Jurkat, Clone E6-1 (cell line): ENCODE results near the gene CAPN12.
A peak's percentile ranks its signal among the peaks of the same experiment; 100 is the strongest.
"Not testable (repeated sequence)": the region's sequence is repeated elsewhere in the genome, so short reads cannot be mapped to it uniquely, and the experiment has no call there.

Experiments used
- DNase-seq: peaks from one replicate; pipeline ENCODE4 v3.0.0-alpha.2; 2011; ENCODE audit warnings: low read depth, low spot score
- H3K4me3 ChIP-seq: 2 replicates; pipeline ENCODE4 v1.5.1; 2011; ENCODE audit warnings: mild to moderate bottlenecking, low read length, control low read depth, moderate library complexity

The CAPN12 gene

GRCh38 chr19:38771569-38771968 lies 27.3 kb upstream of the CAPN12 start:
- DNase-seq, H3K4me3 ChIP-seq: not testable (repeated sequence)

DNA sequence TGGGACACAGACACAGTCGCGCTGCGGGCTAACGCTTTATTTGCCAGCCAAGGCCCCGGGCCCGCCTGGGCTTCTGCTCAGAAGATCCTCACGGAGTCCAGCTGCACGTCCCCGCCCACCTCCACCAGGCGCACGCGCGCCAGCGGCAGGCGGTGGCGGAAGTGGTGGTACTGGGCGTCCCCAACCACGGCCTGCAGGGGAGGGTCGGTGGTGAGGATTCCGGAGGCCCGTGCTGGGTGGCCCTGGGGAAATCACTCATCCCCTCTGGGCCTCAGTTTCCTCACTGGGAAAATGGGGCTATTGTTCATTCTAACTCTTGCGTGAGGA lies 26.6 kb upstream of the CAPN12 start:
- DNase-seq, H3K4me3 ChIP-seq: not testable (repeated sequence)

GRCh38 chr19:38770228-38770948 lies 26.1 kb upstream of the CAPN12 start:
- not testable (repeated sequence) for DNase-seq, H3K4me3 ChIP-seq

DNA sequence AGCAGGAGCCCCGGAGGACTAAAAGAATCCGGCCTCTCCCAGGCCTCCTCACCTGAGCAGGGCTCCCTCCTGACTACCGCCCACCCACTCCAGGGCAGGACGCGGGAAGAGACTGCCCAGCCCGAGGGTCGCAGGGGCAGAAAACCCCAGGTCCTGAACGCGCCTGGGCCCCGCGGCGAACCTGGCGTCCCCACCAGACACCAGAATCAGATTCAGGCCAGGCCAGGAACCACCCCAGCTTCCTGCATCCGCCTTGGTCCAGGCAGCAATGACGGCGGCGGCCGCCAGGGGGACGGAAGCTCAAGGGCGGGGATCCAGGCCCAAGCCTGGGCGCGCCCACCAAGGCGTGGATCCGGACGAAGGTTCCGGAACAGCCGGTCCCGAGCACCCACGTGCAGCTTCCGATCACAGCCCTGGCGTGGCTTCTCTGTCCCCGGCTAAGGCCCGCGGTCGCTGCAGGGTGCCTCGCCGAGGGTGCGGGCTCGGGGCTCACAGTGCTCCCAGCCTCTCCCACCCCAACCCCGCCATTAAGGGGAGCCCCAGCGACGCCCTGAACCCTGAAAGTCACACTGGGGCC lies 25.4 kb upstream of the CAPN12 start:
- DNase-seq = peak; percentile 11
- H3K4me3 ChIP-seq = no peak overlapping the region

DNA sequence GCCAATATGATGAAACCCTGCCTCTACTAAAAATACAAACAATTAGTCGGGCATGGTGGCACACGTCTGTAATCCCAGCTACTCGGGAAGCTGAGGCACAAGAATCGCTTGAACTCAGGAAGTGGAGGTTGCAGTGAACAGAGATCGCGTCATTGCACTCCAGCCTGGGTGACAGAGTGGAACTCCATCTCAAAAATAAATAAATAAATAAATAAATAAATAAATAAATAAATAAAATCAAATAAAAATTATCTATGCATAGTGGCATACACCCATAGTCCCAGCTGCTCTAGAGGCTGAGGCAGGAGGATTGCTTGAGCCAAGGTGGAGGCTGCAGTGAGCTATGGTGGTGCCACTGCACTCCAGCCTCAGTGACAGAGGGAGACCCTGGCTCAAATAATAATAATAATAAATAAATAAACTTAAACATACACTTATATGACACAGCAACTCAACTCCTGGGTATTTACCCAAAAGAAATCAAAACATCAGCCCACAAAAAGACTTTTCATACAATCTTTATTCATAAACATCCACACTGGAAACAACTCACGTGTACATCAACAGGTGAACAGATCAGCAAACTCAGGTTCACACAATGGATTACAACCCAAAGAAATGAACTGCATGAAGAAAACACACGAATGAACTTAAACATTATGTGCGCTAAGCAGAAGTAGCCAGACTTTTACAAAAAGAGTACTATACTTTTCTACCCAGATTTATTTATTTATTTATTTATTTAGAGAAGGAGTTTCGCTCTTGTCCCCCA lies 22.2 kb upstream of the CAPN12 start:
- H3K4me3 ChIP-seq = no peak overlapping the region
- no peak for DNase-seq

DNA sequence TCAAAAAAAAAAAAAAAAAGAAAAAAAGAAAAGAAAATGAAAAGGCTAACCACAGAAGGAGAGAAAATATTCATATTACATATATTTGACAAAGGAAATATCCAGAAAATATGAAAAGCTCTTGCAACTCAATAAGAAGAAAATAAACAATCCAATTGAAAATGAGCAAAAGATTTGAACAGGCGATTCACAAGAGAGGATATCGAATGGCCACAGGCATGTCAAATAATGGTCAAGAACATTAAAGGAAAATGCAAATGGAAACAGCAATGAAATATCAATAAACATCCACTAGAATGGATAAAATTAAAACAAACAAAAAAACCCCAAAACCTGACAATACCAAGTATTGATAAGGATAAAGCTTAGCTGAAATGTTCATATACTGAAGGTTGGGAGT lies 20.9 kb upstream of the CAPN12 start:
- DNase-seq = no peak
- no peak overlapping the region for H3K4me3 ChIP-seq

DNA sequence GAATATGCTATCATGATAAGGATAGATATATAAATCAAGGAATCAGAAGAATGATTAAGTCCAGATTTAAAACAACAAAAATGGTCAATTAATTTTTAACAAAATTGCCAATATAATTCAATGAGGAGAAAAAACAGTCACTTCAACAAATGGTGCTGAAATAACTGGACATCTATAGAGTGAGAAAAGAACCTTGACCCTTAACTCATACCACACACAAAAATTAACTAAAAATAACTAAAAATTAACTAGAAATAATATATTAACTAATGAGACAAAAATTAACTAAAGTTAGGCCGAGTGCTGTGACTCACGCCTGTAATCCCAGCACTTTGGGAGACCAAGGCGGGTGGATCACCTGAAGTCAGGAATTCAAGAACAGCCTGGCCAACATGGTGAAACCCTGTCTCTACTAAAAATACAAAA lies 19.5 kb upstream of the CAPN12 start:
- no peak for DNase-seq
- H3K4me3 ChIP-seq = no peak overlapping the region

DNA sequence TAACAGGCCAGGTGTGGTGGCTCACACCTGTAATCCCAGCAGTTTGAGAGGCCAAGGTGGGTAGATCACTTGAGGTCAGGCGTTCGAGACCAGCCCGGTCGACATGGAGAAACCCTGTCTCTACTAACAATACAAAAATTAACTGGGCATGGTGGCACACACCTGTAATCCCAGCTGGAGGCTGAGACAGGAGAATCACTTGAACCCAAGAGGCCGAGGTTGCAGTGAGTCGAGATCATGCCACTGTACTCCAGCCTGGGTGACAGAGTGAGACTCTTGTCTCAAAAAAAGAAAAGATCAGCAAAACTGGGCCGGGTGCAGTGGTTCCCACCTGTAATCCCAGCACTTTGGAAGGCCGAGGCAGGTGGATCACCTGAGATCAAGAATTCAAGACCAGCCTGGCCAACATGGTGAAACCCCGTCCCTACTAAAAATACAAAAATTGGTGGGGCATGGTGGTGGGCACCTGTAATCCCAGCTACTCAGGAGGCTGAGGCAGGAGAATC lies 17.7 kb upstream of the CAPN12 start:
- not testable (repeated sequence) for DNase-seq, H3K4me3 ChIP-seq

DNA sequence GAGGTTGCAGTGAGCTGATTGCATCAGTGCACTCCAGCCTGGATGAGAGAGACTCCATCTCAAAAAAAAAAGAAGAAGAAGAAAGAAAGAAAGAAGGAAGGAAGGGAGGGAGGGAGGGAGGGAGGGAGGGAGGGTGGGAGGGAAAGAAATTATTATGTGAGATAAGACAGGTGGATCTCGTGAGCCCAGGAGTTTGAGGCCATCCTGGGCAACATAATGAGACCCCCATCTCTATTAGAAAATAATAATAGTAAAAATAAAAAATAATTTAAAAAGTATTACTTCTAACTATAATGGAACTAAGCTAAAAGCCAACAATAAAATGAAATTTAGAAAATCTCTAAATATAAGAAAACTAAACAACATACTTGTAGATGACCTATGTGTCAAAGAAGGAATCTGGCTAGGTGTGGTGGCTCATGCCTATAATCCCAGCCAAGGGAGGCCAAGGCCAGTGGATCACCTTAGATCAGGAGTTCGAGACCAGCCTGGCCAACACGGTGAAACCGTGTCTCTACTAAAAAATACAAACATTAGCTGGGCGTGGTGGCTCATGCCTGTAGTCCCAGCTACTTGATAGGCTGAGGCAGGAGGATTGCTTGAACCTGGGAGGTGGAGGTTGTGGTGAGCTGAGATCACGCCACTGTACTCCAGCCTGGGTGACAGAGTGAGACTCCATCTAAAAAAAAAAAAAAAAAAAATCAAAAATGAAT lies 16.7 kb upstream of the CAPN12 start:
- not testable (repeated sequence) for H3K4me3 ChIP-seq, DNase-seq

DNA sequence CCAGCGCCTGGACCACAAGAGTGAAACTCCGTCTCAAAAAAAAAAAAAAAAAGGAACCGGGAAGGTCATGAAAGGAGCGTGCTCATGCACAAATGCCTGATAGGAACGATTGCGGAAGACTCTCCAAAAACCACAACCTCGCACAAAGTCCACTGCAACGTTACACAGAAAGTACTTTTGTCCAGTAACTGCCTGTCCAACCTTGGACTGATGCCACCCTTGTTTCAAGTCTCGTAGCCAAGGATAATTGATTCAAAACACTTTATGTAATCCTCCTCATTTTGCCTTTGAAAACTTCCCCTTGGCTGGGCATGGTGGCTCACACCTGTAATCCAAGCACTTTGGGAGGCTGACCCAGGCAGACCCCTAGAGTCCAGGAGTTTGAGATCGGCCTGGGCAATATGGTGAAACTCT lies 15.3 kb upstream of the CAPN12 start:
- no peak for DNase-seq
- H3K4me3 ChIP-seq = no peak overlapping the region

DNA sequence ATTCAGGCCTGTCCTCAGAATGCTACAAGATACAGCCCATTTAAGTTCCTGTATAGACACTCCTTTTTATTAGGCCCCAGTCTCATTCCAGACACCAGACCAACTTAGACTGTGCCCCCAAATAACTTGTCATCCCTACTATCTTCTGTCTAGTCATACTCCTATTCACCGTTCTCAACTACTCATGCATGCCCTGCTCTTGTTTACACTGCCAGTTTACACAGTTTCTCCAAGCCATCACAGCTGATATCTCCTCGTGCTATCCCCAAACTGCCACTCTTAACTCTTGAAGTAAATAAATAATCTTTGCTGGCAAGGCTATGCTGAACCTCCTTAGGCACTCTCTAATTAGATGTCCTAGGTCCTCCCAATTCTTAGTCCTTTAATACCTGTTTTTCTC lies 9.9 kb upstream of the CAPN12 start:
- H3K4me3 ChIP-seq = not testable (repeated sequence)

GRCh38 chr19:38753783-38754182 lies 9.5 kb upstream of the CAPN12 start:
- not testable (repeated sequence) for DNase-seq, H3K4me3 ChIP-seq

More for the DNA sequence above, 9.9 kb upstream of the CAPN12 start:
- not testable (repeated sequence) for DNase-seq

DNA sequence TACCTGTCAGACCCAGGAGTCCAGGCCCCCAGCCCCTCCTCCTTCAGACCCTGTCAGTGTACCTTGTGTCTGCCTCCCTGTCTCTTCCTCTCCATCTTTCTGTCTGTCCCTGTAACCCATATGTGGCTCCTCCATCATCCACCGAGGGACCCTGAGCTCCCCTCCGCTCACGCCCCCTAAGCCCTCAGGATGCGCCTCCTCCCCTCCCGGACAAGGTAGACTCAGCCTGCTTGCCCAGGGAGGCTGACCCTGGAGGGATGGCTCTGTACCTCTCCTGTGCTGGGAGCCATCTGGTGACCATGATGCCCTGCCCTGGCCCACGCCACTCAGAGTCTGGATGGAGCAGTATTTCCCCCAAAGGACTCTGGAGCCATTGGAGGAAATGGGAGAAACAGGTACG lies 1.0 kb upstream of the CAPN12 start:
- H3K4me3 ChIP-seq = no peak overlapping the region
- DNase-seq = no peak

GRCh38 chr19:38744874-38745273 lies 600 bp upstream of the CAPN12 start:
- no peak for DNase-seq
- H3K4me3 ChIP-seq = no peak overlapping the region

DNA sequence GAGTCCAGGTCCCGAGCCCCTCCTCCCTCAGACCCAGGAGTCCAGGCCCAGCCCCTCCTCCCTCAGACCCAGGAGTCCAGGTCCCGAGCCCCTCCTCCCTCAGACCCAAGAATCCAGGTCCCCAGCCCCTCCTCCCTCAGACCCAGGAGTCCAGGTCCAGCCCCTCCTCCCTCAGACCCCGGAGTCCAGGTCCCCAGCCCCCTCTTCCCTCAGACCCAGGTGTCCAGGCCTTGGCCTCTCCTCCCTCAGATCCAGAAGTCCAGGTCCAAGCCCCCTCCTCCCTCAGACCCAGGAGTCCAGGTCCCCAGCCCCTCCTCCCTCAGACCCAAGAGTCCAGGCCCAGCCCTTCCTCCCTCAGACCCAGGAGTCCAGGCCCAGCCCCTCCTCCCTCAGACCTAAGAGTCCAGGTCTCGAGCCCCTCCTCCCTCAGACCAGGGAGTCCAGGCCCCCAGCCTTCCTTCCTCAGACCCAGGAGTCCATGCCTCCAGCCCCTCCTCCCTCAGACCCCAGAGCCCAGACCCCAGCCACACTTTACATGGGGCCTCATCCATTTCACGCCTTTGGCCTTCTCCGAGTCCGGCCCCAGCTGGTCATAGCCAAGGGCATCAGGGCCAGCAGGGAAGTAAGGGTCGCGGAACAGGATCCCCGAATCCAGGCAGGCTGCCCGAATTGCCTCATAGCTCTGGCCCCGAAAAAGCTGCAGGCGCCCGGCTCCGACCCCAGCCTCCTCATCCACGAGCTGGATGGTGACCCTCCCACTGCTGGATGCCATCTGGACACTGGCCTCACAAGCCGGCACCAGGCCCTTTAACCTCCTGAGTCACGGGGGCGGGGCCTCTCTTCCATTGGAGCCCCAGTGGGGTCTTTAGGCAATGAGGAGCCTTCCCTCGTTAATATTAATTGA lies 628 bp downstream of the CAPN12 start:
- no peak overlapping the region for H3K4me3 ChIP-seq
- no peak for DNase-seq

- no peak overlapping the region for H3K4me3 ChIP-seq
- DNase-seq = no peak
Observed at GRCh38 chr19:38742906-38743305, 1.4 kb downstream of the CAPN12 start.

DNA sequence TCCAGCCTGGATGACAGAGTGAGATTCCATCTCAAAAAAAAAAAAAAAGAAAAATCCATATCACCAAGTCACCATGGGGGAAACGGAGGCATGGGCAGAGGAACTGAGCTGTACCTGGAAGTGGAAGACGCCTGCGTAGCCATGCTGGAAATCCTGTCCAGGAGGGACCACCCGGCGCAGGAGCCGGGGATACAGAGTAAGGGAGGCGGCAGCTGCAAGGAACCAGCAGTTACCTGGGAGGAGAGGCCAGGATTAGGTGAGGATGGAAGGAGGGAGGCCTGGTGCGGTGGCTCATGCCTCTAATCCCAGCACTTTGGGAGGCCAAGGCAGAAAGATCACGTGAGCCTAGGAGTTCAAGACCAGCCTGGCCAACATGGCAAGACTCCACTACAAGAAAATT lies 2.0 kb downstream of the CAPN12 start:
- H3K4me3 ChIP-seq = no peak overlapping the region

GRCh38 chr19:38741670-38742069 lies 2.6 kb downstream of the CAPN12 start:
- DNase-seq = no peak
- H3K4me3 ChIP-seq = no peak overlapping the region

More for the DNA sequence above, 2.0 kb downstream of the CAPN12 start:
- no peak for DNase-seq

GRCh38 chr19:38740932-38741331 lies 3.3 kb downstream of the CAPN12 start:
- no peak overlapping the region for H3K4me3 ChIP-seq
- DNase-seq = no peak
